H1 (cell line): ENCODE data around the gene IFNA7. TPM values are rescaled to one million over a fixed set of nuclear protein-coding genes. Genes with fewer than 3 reads are reported as not detected.
"Not testable (repeated sequence)": the region's sequence is repeated elsewhere in the genome, so short reads cannot be mapped to it uniquely, and the experiment has no call there.

Source experiments
- CTCF ChIA-PET: fragments of 300-600 bp; sonication (Branson Sonifier 250); formaldehyde crosslinking; loops from one replicate; lab custom pipeline; 2021; ENCODE audit not compliant: partially characterized antibody; lab: Charles Lee
- POLR2A ChIA-PET: fragments of 300-600 bp; sonication (Branson Sonifier 250); formaldehyde crosslinking; loops from one replicate; lab custom pipeline; 2021; ENCODE audit warnings: inconsistent platforms; ENCODE audit not compliant: partially characterized antibody; lab: Charles Lee
- DNase-seq, 2 experiments: peaks; one replicate each; pipeline versions ENCODE4 v3.0.0 to v3.0.0-alpha.2; 2010 to 2022; ENCODE audit warnings: low spot score in 2 of 2, low read depth in 1 of 2, mixed read lengths in 1 of 2
- FAIRE-seq: peaks from 2 replicates; lab custom pipeline; 2011; peaks lifted over from hg19 to GRCh38; lab: Jason Lieb, UNC
- H2AFZ ChIP-seq: 2 replicates; pipeline ENCODE4 v1.8.1; 2012; ENCODE audit warnings: low read length, inconsistent platforms
- H2AK5ac ChIP-seq: 2 replicates; pipeline ENCODE4 v1.6.1; 2013; ENCODE audit warnings: low read depth, low read length
- H2BK120ac ChIP-seq: replicated peaks from 2 replicates; pipeline ENCODE3; 2013; ENCODE audit warnings: low read depth, low read length, inconsistent platforms
- H2BK12ac ChIP-seq: 2 replicates; pipeline ENCODE4 v1.6.1; 2013; ENCODE audit warnings: low read depth, low read length
- H2BK15ac ChIP-seq: 2 replicates; pipeline ENCODE4 v1.6.1; 2013; ENCODE audit warnings: low read length
- H2BK20ac ChIP-seq: 2 replicates; pipeline ENCODE4 v1.6.1; 2013; ENCODE audit warnings: low read length
- H2BK5ac ChIP-seq: 2 replicates; pipeline ENCODE4 v1.6.1; 2013; ENCODE audit warnings: low read depth, low read length
- H3K14ac ChIP-seq: 2 replicates; pipeline ENCODE4 v1.6.1; 2013; ENCODE audit warnings: inconsistent platforms; ENCODE audit not compliant: insufficient read length
- H3K18ac ChIP-seq: 2 replicates; pipeline ENCODE4 v1.6.1; 2013; ENCODE audit warnings: low read length; ENCODE audit errors: extremely low read depth
- H3K23ac ChIP-seq: 2 replicates; pipeline ENCODE4 v1.6.1; 2013; ENCODE audit warnings: inconsistent platforms; ENCODE audit not compliant: insufficient read length
- H3K23me2 ChIP-seq: 2 replicates; pipeline ENCODE4 v1.6.1; 2013; ENCODE audit warnings: low read depth, low read length
- H3K27ac ChIP-seq: 2 replicates; pipeline ENCODE4 v1.6.1; 2011; ENCODE audit warnings: low read depth, low read length, inconsistent platforms
- H3K27me3 ChIP-seq, 4 experiments: replicated peaks in 1 of 4; 1 replicate in 1 of 4; 2 replicates in 3 of 4; pipeline versions ENCODE4 v1.6.1 to v1.8.1; 2011 to 2013; ENCODE audit warnings: low read length in 3 of 4, mild to moderate bottlenecking in 3 of 4, inconsistent platforms in 2 of 4, mixed read lengths in 2 of 4, moderate library complexity in 1 of 4; ENCODE audit not compliant: control insufficient read depth in 3 of 4, insufficient read depth in 3 of 4; ENCODE audit errors: extremely low read depth in 1 of 4
- H3K36me3 ChIP-seq, 4 experiments: 2 replicates each; pipeline versions ENCODE4 v1.6.1 to v1.8.1; 2011 to 2013; ENCODE audit warnings: mild to moderate bottlenecking in 4 of 4, low read length in 3 of 4, moderate library complexity in 2 of 4, control low read depth in 1 of 4, inconsistent platforms in 1 of 4; ENCODE audit not compliant: insufficient read depth in 4 of 4, control insufficient read depth in 2 of 4
- H3K4ac ChIP-seq: replicated peaks from 2 replicates; pipeline ENCODE3; 2013; ENCODE audit warnings: low read length, low read depth, mixed read lengths, inconsistent platforms; ENCODE audit not compliant: insufficient read length
- H3K4me1 ChIP-seq, 4 experiments: replicated peaks in 1 of 4; 1 replicate in 1 of 4; 2 replicates in 3 of 4; pipeline versions ENCODE4 v1.6.1 to v1.8.1; 2011 to 2013; ENCODE audit warnings: low read length in 3 of 4, inconsistent platforms in 2 of 4, mixed read lengths in 1 of 4; ENCODE audit not compliant: insufficient read depth in 4 of 4, control insufficient read depth in 3 of 4
- H3K4me2 ChIP-seq, 2 experiments: 2 replicates each; pipeline versions ENCODE4 v1.6.1 to v1.8.1; 2011 to 2013; ENCODE audit warnings: low read depth in 2 of 2, low read length in 2 of 2, control low read depth in 1 of 2, inconsistent platforms in 1 of 2, mild to moderate bottlenecking in 1 of 2; ENCODE audit not compliant: insufficient read depth in 1 of 2
- H3K4me3 ChIP-seq, 4 experiments: fragments of 200-600, 300-600 bp in 1 of 4; sonication (generic), shearing (Covaris generic), sonication (Bioruptor Twin) in 1 of 4; 2 replicates each; pipeline versions ENCODE4 v1.5.1 to v1.8.1; 2011 to 2016; ENCODE audit warnings: low read length in 4 of 4, low read depth in 3 of 4, control low read depth in 2 of 4, inconsistent platforms in 2 of 4, mild to moderate bottlenecking in 2 of 4, mixed read lengths in 1 of 4, moderate library complexity in 1 of 4; ENCODE audit not compliant: insufficient read depth in 2 of 4; ENCODE audit errors: extremely low read depth in 1 of 4
- H3K56ac ChIP-seq: replicated peaks from 2 replicates; pipeline ENCODE3; 2013; ENCODE audit warnings: low read depth, mild to moderate bottlenecking, mixed read lengths, low read length, inconsistent platforms; ENCODE audit not compliant: insufficient read length
- H3K79me1 ChIP-seq: 2 replicates; pipeline ENCODE4 v1.6.1; 2013; ENCODE audit warnings: low read depth, low read length, control low read depth
- H3K79me2 ChIP-seq, 2 experiments: 2 replicates each; pipeline versions ENCODE4 v1.6.1 to v1.8.1; 2012 to 2013; ENCODE audit warnings: low read length in 2 of 2, mild to moderate bottlenecking in 2 of 2, inconsistent platforms in 1 of 2; ENCODE audit not compliant: insufficient read depth in 2 of 2, control insufficient read depth in 1 of 2
- H3K9ac ChIP-seq, 4 experiments: replicated peaks in 1 of 4; 1 replicate in 1 of 4; 2 replicates in 3 of 4; pipeline versions ENCODE4 v1.6.1 to v1.8.1; 2011 to 2013; ENCODE audit warnings: low read depth in 3 of 4, low read length in 3 of 4, control low read depth in 2 of 4, mild to moderate bottlenecking in 2 of 4, moderate library complexity in 2 of 4, inconsistent platforms in 1 of 4; ENCODE audit errors: extremely low read depth in 1 of 4
- H3K9me3 ChIP-seq, 2 experiments: 2 replicates each; pipeline versions ENCODE4 v1.6.1 to v1.8.1; 2012 to 2013; ENCODE audit warnings: mild to moderate bottlenecking in 2 of 2, moderate library complexity in 2 of 2, control low read depth in 1 of 2, inconsistent platforms in 1 of 2, low read depth in 1 of 2, low read length in 1 of 2, mixed read lengths in 1 of 2; ENCODE audit not compliant: insufficient read depth in 2 of 2
- H4K20me1 ChIP-seq, 2 experiments: replicated peaks in 1 of 2; 2 replicates each; pipeline versions ENCODE3 to v1.8.1; 2011 to 2013; ENCODE audit warnings: inconsistent platforms in 2 of 2, low read length in 2 of 2, mild to moderate bottlenecking in 1 of 2; ENCODE audit not compliant: insufficient read depth in 2 of 2, control insufficient read depth in 1 of 2
- H4K5ac ChIP-seq: 2 replicates; pipeline ENCODE4 v1.6.1; 2013; ENCODE audit warnings: low read length, low read depth, mixed read lengths, inconsistent platforms; ENCODE audit not compliant: insufficient read length
- H4K8ac ChIP-seq: 2 replicates; pipeline ENCODE4 v1.8.0; 2013; ENCODE audit warnings: mild to moderate bottlenecking, moderate library complexity, low read length, inconsistent platforms; ENCODE audit not compliant: insufficient read depth; ENCODE audit errors: extremely low read depth
- H4K91ac ChIP-seq: replicated peaks from 2 replicates; pipeline ENCODE3; 2013; ENCODE audit warnings: low read length, mixed read lengths, inconsistent platforms; ENCODE audit not compliant: insufficient read length
- WGBS, 2 experiments: shearing (Covaris generic) in 1 of 2; methylation state at CpG; one replicate each; pipeline versions ENCODE4 v1.1.6 to v1.1.7; 2013 to 2015; ENCODE audit warnings: low lambda C conversion rate in 2 of 2, mixed read lengths in 2 of 2, inconsistent platforms in 1 of 2, low coverage in 1 of 2, missing lambda C conversion rate in 1 of 2; ENCODE audit not compliant: insufficient replicate concordance in 2 of 2, insufficient coverage in 1 of 2, insufficient read length in 1 of 2; ENCODE audit errors: extremely low coverage in 1 of 2, missing lambda C conversion rate in 1 of 2; 5-methylcytosine and 5-hydroxymethylcytosine counted together
- polyA plus RNA-seq, 7 experiments: library from polyadenylated mRNA; depleted of rRNA in 3 of 7; stranded (reverse) in 5 of 7; unstranded in 2 of 7; fragments of >200 nt in 5 of 7; fragments of 200-250 nt in 2 of 7; gene quantifications; 1 replicate in 5 of 7; 2 replicates in 1 of 7; 4 replicates in 1 of 7; pipeline versions ENCODE4 v1.2.1 to v1.2.3, GENCODE V29; 2011 to 2013; ENCODE audit warnings: missing spikeins in 2 of 7, mixed read lengths in 2 of 7
- total RNA-seq: library from RNA; stranded (reverse); fragmentation: NEBNext Ultra II Directional; extraction: Animal tissue kit (Norgen Biotek cat#: 25700); gene quantifications from 2 replicates; pipeline ENCODE4 v1.2.1, GENCODE V29; 2021

The IFNA7 gene
- total and polyA plus RNA-seq, 2 of the 8 experiments (the other 6 are each of a cell fraction or from before 2014, with no cell fraction given) = not detected

GRCh38 chr9:21187487-21187886 lies 14.5 kb downstream of the IFNA7 start, which contains the start of gene IFNA4:
Gene IFNA4 (minus strand): TSS chr9:21187587. CDS start chr9:21187531, 56 bp downstream.
- H3K36me3 ChIP-seq, H3K56ac ChIP-seq, H4K20me1 ChIP-seq, H3K18ac ChIP-seq, H3K14ac ChIP-seq, H2BK12ac ChIP-seq, H3K27me3 ChIP-seq, H3K9me3 ChIP-seq, H4K8ac ChIP-seq, H2BK20ac ChIP-seq, H3K4me1 ChIP-seq, H2AK5ac ChIP-seq, H4K5ac ChIP-seq, H3K4me3 ChIP-seq, H3K23ac ChIP-seq, H3K79me1 ChIP-seq, H2BK120ac ChIP-seq, H3K4ac ChIP-seq, H3K9ac ChIP-seq, H3K27ac ChIP-seq, H4K91ac ChIP-seq, H2BK5ac ChIP-seq, FAIRE-seq, H3K79me2 ChIP-seq, H2BK15ac ChIP-seq, H3K4me2 ChIP-seq, POLR2A ChIA-PET, DNase-seq, H2AFZ ChIP-seq, H3K23me2 ChIP-seq: not testable (repeated sequence)
- CTCF ChIA-PET = interaction anchor here (0.9 kb wide), 1 partner anchor 24 kb away, joined by 3 read pairs; no protein-coding TSS in a partner anchor
- 81% methylated on average over 2 of the region's 3 CpGs; no CpG with 5 or more reads in 1 of the 2 experiments for WGBS, 2 experiments
